Measurements from ENCODE around the gene SPATC1L. TPM values are rescaled to one million over a fixed set of nuclear protein-coding genes. Genes with fewer than 3 reads are reported as not detected.

Gene SPATC1L
- total RNA-seq, 1 donor from 2014 or later: 5.9 TPM

Other genes with a start within 250 kb of the SPATC1L start
- gene COL6A1, start 202.7 kb downstream of the SPATC1L start, total RNA-seq: 521 TPM
- gene COL6A2, start 86.3 kb downstream of the SPATC1L start, total RNA-seq: 735 TPM
- gene FTCD, start 28.9 kb downstream of the SPATC1L start, total RNA-seq: 0.32 TPM
- gene LSS, start 44.3 kb upstream of the SPATC1L start, total RNA-seq: 81.3 TPM
- gene MCM3AP, start 101.2 kb upstream of the SPATC1L start, total RNA-seq: 89.8 TPM
- gene YBEY, start 101.9 kb upstream of the SPATC1L start, total RNA-seq: 11.1 TPM
- 0.96 TPM for gene C21orf58, start 139.4 kb upstream of the SPATC1L start, total RNA-seq
- gene PCNT, start 139.7 kb upstream of the SPATC1L start, total RNA-seq: 29.4 TPM